Activated CD8-positive, alpha-beta memory T cell treated with anti-CD3 and anti-CD28 coated beads, Interleukin-2, amount 10 ng/mL, durations not matched to agents 7 days and 5 days (primary cell): ENCODE measurements around the gene PADI3. TPM values are rescaled to one million over a fixed set of nuclear protein-coding genes. Genes with fewer than 3 reads are reported as not detected.
"Not testable (repeated sequence)": the region's sequence is repeated elsewhere in the genome, so short reads cannot be mapped to it uniquely, and the experiment has no call there.

Source experiments
- ATAC-seq: fragments of 150-1000 bp; cut with Tn5 transposase; one replicate; pipeline ENCODE4 v1.10.0; 2021; ENCODE audit warnings: moderate library complexity
- CTCF ChIA-PET: fragments of 350-600 bp; sonication (Branson Sonifier 250); formaldehyde crosslinking; loops from one replicate; lab custom pipeline; 2021; ENCODE audit warnings: antibody characterized with exemption; lab: Charles Lee
- DNase-seq: peaks from one replicate; pipeline ENCODE4 v3.0.0-alpha.2; 2020
- H3K27ac Mint-ChIP-seq: one replicate; pipeline ENCODE4 v1.8.0; 2021; ENCODE audit warnings: mild to moderate bottlenecking, mixed read lengths
- H3K27me3 Mint-ChIP-seq: one replicate; pipeline ENCODE4 v1.8.0; 2021; ENCODE audit warnings: mixed read lengths
- H3K36me3 Mint-ChIP-seq: one replicate; pipeline ENCODE4 v1.8.0; 2021; ENCODE audit warnings: mild to moderate bottlenecking, mixed read lengths
- H3K4me1 Mint-ChIP-seq: one replicate; pipeline ENCODE4 v1.8.0; 2021; ENCODE audit warnings: mixed read lengths
- H3K4me3 Mint-ChIP-seq: one replicate; pipeline ENCODE4 v1.8.0; 2021; ENCODE audit warnings: mild to moderate bottlenecking, moderate library complexity, mixed read lengths
- H3K9me3 Mint-ChIP-seq: one replicate; pipeline ENCODE4 v1.8.0; 2022; ENCODE audit warnings: low read depth, mixed read lengths
- total RNA-seq, 2 experiments: library from RNA; stranded (reverse); gene quantifications; one replicate each; pipeline ENCODE4 v1.2.3, GENCODE V29; 2021

PADI3 gene
- total RNA-seq, 2 experiments from 2014 or later: not detected

- ATAC-seq (no peak), DNase-seq (no peak)
- no peaks in the 10 kb centered on the region for H3K9me3 Mint-ChIP-seq
- peaks cover 12% of the 10 kb centered on the region for H3K27me3 Mint-ChIP-seq
- no peak within 1 kb of the TSS for H3K4me3 Mint-ChIP-seq
- no peak within 1 kb of the TSS for H3K27ac Mint-ChIP-seq
- no peaks in the 10 kb centered on the region for H3K36me3 Mint-ChIP-seq
- CTCF ChIA-PET: no interaction called here
- no peaks in the 10 kb centered on the region for H3K4me1 Mint-ChIP-seq
Observed at GRCh38 chr1:17307946-17308345, 59.0 kb downstream of the PADI3 start, which contains the start of gene PADI4. PADI4 (plus strand) TSS chr1:17308197; CDS start chr1:17308223, 26 bp downstream.

GRCh38 chr1:17308593-17308992, 59.7 kb downstream of the PADI3 start:
- no peak overlapping the region for H3K27ac Mint-ChIP-seq
- peaks cover 14% of the 10 kb centered on the region for H3K27me3 Mint-ChIP-seq
- CTCF ChIA-PET: no interaction called here
- ATAC-seq (no peak), DNase-seq (no peak)
- H3K4me3 Mint-ChIP-seq: no peak overlapping the region
- no peaks in the 10 kb centered on the region for H3K36me3 Mint-ChIP-seq
- no peaks in the 10 kb centered on the region for H3K9me3 Mint-ChIP-seq
- H3K4me1 Mint-ChIP-seq: no peaks in the 10 kb centered on the region

- peaks cover 14% of the 10 kb centered on the region for H3K27me3 Mint-ChIP-seq
- no peaks in the 10 kb centered on the region for H3K4me1 Mint-ChIP-seq
- H3K4me3 Mint-ChIP-seq: no peak overlapping the region
- CTCF ChIA-PET: no interaction called here
- no peaks in the 10 kb centered on the region for H3K36me3 Mint-ChIP-seq
- H3K9me3 Mint-ChIP-seq: no peaks in the 10 kb centered on the region
- H3K27ac Mint-ChIP-seq: no peak overlapping the region
- ATAC-seq: no peak
- no peak for DNase-seq
Observed at GRCh38 chr1:17309426-17310067, 60.6 kb downstream of the PADI3 start.

GRCh38 chr1:17310068-17310640, 61.3 kb downstream of the PADI3 start:
- no peaks in the 10 kb centered on the region for H3K9me3 Mint-ChIP-seq
- CTCF ChIA-PET: no interaction called here
- H3K36me3 Mint-ChIP-seq: no peaks in the 10 kb centered on the region
- no peak for ATAC-seq
- H3K4me1 Mint-ChIP-seq: no peaks in the 10 kb centered on the region
- H3K27ac Mint-ChIP-seq: no peak overlapping the region
- peaks cover 14% of the 10 kb centered on the region for H3K27me3 Mint-ChIP-seq
- DNase-seq: no peak
- no peak overlapping the region for H3K4me3 Mint-ChIP-seq

GRCh38 chr1:17313530-17314309, 64.8 kb downstream of the PADI3 start:
- H3K27ac Mint-ChIP-seq: no peak overlapping the region

GRCh38 chr1:17314491-17314971, 65.6 kb downstream of the PADI3 start:
- H3K36me3 Mint-ChIP-seq: no peaks in the 10 kb centered on the region
- no peaks in the 10 kb centered on the region for H3K9me3 Mint-ChIP-seq
- no peak overlapping the region for H3K4me3 Mint-ChIP-seq
- DNase-seq: no peak
- no peak overlapping the region for H3K27ac Mint-ChIP-seq
- CTCF ChIA-PET: no interaction called here
- no peak for ATAC-seq
- no peaks in the 10 kb centered on the region for H3K4me1 Mint-ChIP-seq
- H3K27me3 Mint-ChIP-seq: peaks cover 6% of the 10 kb centered on the region

More at GRCh38 chr1:17313530-17314309, 64.8 kb downstream of the PADI3 start:
- Mint-ChIP-seq H3K36me3 (no peaks in the 10 kb centered on the region), H3K4me1 (no peaks in the 10 kb centered on the region), H3K4me3 (no peak overlapping the region), H3K9me3 (no peaks in the 10 kb centered on the region), H3K27me3 (peaks cover 10% of the 10 kb centered on the region)
- DNase-seq (no peak), ATAC-seq (no peak)
- CTCF ChIA-PET: interaction anchor here (1.0 kb wide), 1 partner anchor 14 kb away, joined by 3 read pairs; no protein-coding TSS in a partner anchor

- ATAC-seq (no peak), DNase-seq (no peak)
- Mint-ChIP-seq H3K27me3 (peaks cover 6% of the 10 kb centered on the region), H3K4me3 (no peak overlapping the region), H3K36me3 (no peaks in the 10 kb centered on the region), H3K9me3 (no peaks in the 10 kb centered on the region), H3K27ac (no peak overlapping the region), H3K4me1 (no peaks in the 10 kb centered on the region)
- CTCF ChIA-PET: no interaction called here
Observed at GRCh38 chr1:17315542-17316130, 66.7 kb downstream of the PADI3 start.

- ATAC-seq (no peak), DNase-seq (no peak)
- Mint-ChIP-seq H3K4me1 (no peaks in the 10 kb centered on the region), H3K9me3 (no peaks in the 10 kb centered on the region), H3K4me3 (no peak overlapping the region), H3K27me3 (peaks cover 9% of the 10 kb centered on the region), H3K27ac (no peak overlapping the region), H3K36me3 (no peaks in the 10 kb centered on the region)
- CTCF ChIA-PET: no interaction called here
Observed at GRCh38 chr1:17316704-17317103, 67.8 kb downstream of the PADI3 start.

GRCh38 chr1:17318262-17318661, 69.4 kb downstream of the PADI3 start:
- peaks cover 12% of the 10 kb centered on the region for H3K27me3 Mint-ChIP-seq
- no peaks in the 10 kb centered on the region for H3K9me3 Mint-ChIP-seq
- no peaks in the 10 kb centered on the region for H3K4me1 Mint-ChIP-seq
- H3K4me3 Mint-ChIP-seq: no peak overlapping the region
- CTCF ChIA-PET: interaction anchor here (0.7 kb wide), 1 partner anchor 1870 kb away, joined by 3 read pairs; no protein-coding TSS in a partner anchor
- no peak for DNase-seq
- ATAC-seq: no peak
- no peaks in the 10 kb centered on the region for H3K36me3 Mint-ChIP-seq
- no peak overlapping the region for H3K27ac Mint-ChIP-seq

GRCh38 chr1:17319561-17320350, 70.9 kb downstream of the PADI3 start:
- DNase-seq (no peak), ATAC-seq (no peak)
- no peaks in the 10 kb centered on the region for H3K36me3 Mint-ChIP-seq

GRCh38 chr1:17321857-17322390, 73.0 kb downstream of the PADI3 start:
- H3K27me3 Mint-ChIP-seq: peaks cover 22% of the 10 kb centered on the region
- ATAC-seq, H3K36me3 Mint-ChIP-seq, CTCF ChIA-PET, H3K4me3 Mint-ChIP-seq, H3K9me3 Mint-ChIP-seq, DNase-seq, H3K4me1 Mint-ChIP-seq, H3K27ac Mint-ChIP-seq: not testable (repeated sequence)

More at GRCh38 chr1:17319561-17320350, 70.9 kb downstream of the PADI3 start:
- no peak overlapping the region for H3K4me3 Mint-ChIP-seq
- no peak overlapping the region for H3K27ac Mint-ChIP-seq
- no peaks in the 10 kb centered on the region for H3K4me1 Mint-ChIP-seq
- CTCF ChIA-PET: no interaction called here
- H3K27me3 Mint-ChIP-seq: peaks cover 14% of the 10 kb centered on the region
- H3K9me3 Mint-ChIP-seq: no peaks in the 10 kb centered on the region

- DNase-seq (no peak), ATAC-seq (no peak)
- Mint-ChIP-seq H3K9me3 (no peaks in the 10 kb centered on the region), H3K27me3 (peaks cover 14% of the 10 kb centered on the region), H3K4me1 (no peaks in the 10 kb centered on the region), H3K4me3 (no peak overlapping the region), H3K27ac (no peak overlapping the region), H3K36me3 (no peaks in the 10 kb centered on the region)
- CTCF ChIA-PET: no interaction called here
Observed at GRCh38 chr1:17328855-17329254, 80.0 kb downstream of the PADI3 start.
